Naive thymus-derived CD8-positive, alpha-beta T cell (primary cell): ENCODE data around the gene GLIPR2. TPM values are rescaled to one million over a fixed set of nuclear protein-coding genes. Genes with fewer than 3 reads are reported as not detected.

Source experiments
- ATAC-seq, 2 donors: fragments of 150-1000 bp; cut with Tn5 transposase in 1 of 2; sonication (Bioruptor Pico), chemical (Tn5 transposase) in 1 of 2; 1 replicate in 1 of 2; 2 replicates in 1 of 2; pipeline ENCODE4 v1.10.0; 2021; ENCODE audit warnings: mild to moderate bottlenecking in 2 of 2, moderate library complexity in 2 of 2
- POLR2A ChIA-PET: fragments of 350-600 bp; sonication (Branson Sonifier 250); formaldehyde crosslinking; loops from one replicate; lab custom pipeline; 2021; ENCODE audit warnings: antibody characterized with exemption; lab: Charles Lee
- DNase-seq, 10 donors: peaks; one replicate each; pipeline versions ENCODE4 v3.0.0 to v3.0.0-alpha.2; 2020 to 2022
- H3K27ac Mint-ChIP-seq, 10 donors: one replicate each; pipeline ENCODE4 v1.8.0; 2020 to 2022; ENCODE audit warnings: mild to moderate bottlenecking in 10 of 10, mixed read lengths in 10 of 10, moderate library complexity in 4 of 10, inconsistent platforms in 1 of 10
- H3K27me3 Mint-ChIP-seq, 5 donors: one replicate each; pipeline ENCODE4 v1.8.0; 2021 to 2022; ENCODE audit warnings: mixed read lengths in 5 of 5
- H3K36me3 Mint-ChIP-seq, 3 donors: one replicate each; pipeline ENCODE4 v1.8.0; 2020 to 2022; ENCODE audit warnings: mixed read lengths in 3 of 3, mild to moderate bottlenecking in 2 of 3, inconsistent platforms in 1 of 3
- H3K4me1 Mint-ChIP-seq, 4 donors: one replicate each; pipeline ENCODE4 v1.8.0; 2021 to 2022; ENCODE audit warnings: mixed read lengths in 4 of 4
- H3K4me3 Mint-ChIP-seq, 10 donors: one replicate each; pipeline ENCODE4 v1.8.0; 2020 to 2022; ENCODE audit warnings: mild to moderate bottlenecking in 10 of 10, mixed read lengths in 10 of 10, moderate library complexity in 6 of 10, inconsistent platforms in 1 of 10
- H3K9me3 Mint-ChIP-seq, 9 donors: one replicate each; pipeline ENCODE4 v1.8.0; 2020 to 2022; ENCODE audit warnings: mixed read lengths in 9 of 9, mild to moderate bottlenecking in 3 of 9, inconsistent platforms in 1 of 9, moderate library complexity in 1 of 9
- polyA plus RNA-seq, 3 donors: library from polyadenylated mRNA; unstranded; fragments of 300-500 nt; fragmentation: Illumina TruSeq; gene quantifications; one replicate each; pipeline ENCODE4 v1.2.3, GENCODE V29; 2021
- total RNA-seq, 8 experiments: library from RNA in 2 of 8; stranded (reverse) in 2 of 8; gene quantifications; one replicate each; pipeline ENCODE4 v1.2.3 and lab custom pipeline; 2021 to 2026

Gene GLIPR2
- total and polyA plus RNA-seq, 5 experiments from 2014 or later, result 7.0 to 78.9 (median 43.2) TPM

DNA sequence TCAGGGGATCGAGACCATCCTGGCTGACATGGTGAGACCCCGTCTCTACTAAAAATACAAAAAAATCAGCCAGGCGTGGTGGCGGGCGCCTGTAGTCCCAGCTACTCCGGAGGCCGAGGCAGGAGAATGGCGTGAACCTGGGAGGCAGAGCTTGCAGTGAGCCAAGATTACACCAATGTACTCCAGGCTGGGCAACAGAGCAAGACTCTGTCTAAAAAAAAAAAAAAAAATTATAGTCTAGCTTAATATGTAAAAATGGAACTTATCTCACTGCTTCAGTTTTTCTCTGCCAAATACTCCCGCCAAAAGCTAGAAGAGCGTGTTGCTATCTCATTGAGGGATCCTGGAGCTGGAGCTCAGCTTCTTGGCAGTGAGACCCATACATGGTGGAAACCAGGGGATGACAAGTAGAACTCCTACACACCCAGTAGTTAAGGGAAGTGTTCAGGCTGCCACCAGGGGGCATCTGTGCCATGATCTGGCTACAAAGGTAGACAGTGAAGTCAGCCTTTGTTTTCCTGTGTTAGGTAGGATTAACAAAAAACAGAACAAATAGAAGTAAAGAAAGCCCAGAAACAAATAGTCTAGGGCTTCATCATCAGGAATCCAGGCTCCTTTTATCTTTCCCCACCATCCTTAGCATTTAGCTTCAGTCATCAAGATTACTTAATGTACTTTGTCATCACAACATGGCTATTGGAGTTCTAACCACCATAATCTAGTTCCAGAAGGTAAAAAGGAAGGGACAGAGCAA is 33.6 kb upstream of the GLIPR2 start:
- peaks cover 0 to 4% (median 0%) of the 10 kb centered on the region in 3 donors for H3K36me3 Mint-ChIP-seq
- POLR2A ChIA-PET, result interaction anchor here (0.7 to 1.5 kb wide), 5 partner anchors 11 to 64 kb away, joined by 3 to 5 read pairs (median 3); no protein-coding TSS in a partner anchor

DNA sequence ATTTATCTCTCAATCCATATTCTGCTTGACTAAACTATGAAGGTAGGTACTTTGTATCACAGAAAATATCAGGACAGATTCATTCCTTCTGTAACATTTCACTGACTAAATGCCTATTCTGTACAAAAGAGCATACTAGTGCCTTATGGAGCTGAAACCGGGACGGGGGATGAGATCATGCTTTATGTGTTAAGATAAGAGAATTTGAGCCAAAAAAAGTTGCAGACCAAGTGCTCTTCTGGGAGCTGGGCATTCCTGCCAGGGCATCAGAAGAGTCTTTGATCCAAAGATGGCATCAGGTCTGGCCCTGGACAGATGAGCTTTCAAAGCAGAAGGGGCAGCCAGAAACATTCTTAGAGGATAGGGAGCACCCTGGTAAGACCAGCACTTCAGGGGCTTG is 27.5 kb upstream of the GLIPR2 start:
- H3K4me1 Mint-ChIP-seq, result no peaks in the 10 kb centered on the region
- no peaks in the 10 kb centered on the region for H3K27me3 Mint-ChIP-seq

More for the DNA sequence above, 33.6 kb upstream of the GLIPR2 start:
- H3K4me3 Mint-ChIP-seq, result no peak overlapping the region
- DNase-seq, result peak; percentile 73 to 94 (median 84)
- H3K4me1 Mint-ChIP-seq, result peaks cover 1 to 9% (median 7%) of the 10 kb centered on the region in 4 donors
- no peaks in the 10 kb centered on the region for H3K27me3 Mint-ChIP-seq
- peak; percentile 100 for ATAC-seq
- no peaks in the 10 kb centered on the region for H3K9me3 Mint-ChIP-seq
- H3K27ac Mint-ChIP-seq, result peak overlapping the region in 1 of 10 donors; percentile 21

DNA sequence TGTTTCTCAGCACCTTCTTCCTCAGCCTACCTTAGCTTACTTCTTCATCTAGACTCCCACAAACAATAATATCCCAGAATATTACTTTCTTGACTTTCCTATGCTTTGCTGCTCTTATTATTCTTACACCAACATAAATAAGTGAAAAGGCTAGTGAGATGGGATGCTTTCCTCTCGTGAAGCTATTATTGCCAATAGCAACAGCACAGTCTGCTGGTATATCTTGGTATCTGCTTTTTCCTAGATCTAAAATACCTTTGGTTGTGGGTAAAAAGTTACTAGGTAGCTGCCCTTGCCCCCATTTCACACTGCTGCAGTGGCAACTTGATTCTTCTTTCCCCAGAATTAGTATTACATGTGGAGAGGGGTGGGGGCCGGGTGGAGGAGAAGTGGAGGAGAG is 26.1 kb upstream of the GLIPR2 start:
- Mint-ChIP-seq H3K36me3 (peaks cover 0 to 16% (median 9%) of the 10 kb centered on the region in 3 donors), H3K4me1 (no peaks in the 10 kb centered on the region), H3K27me3 (no peaks in the 10 kb centered on the region), H3K4me3 (no peak overlapping the region), H3K9me3 (no peaks in the 10 kb centered on the region), H3K27ac (no peak overlapping the region)
- DNase-seq (no peak), ATAC-seq (no peak)
- POLR2A ChIA-PET, result interaction anchor here (0.6 kb wide), 3 partner anchors 25 to 44 kb away, joined by 3 to 4 read pairs (median 3); no protein-coding TSS in a partner anchor

More for the DNA sequence above, 27.5 kb upstream of the GLIPR2 start:
- Mint-ChIP-seq H3K36me3 (peaks cover 0 to 20% (median 9%) of the 10 kb centered on the region in 3 donors), H3K4me3 (no peak overlapping the region), H3K9me3 (no peaks in the 10 kb centered on the region), H3K27ac (peak overlapping the region in 1 of 10 donors; percentile 48)
- POLR2A ChIA-PET, result no interaction called here
- DNase-seq (no peak), ATAC-seq (no peak)

DNA sequence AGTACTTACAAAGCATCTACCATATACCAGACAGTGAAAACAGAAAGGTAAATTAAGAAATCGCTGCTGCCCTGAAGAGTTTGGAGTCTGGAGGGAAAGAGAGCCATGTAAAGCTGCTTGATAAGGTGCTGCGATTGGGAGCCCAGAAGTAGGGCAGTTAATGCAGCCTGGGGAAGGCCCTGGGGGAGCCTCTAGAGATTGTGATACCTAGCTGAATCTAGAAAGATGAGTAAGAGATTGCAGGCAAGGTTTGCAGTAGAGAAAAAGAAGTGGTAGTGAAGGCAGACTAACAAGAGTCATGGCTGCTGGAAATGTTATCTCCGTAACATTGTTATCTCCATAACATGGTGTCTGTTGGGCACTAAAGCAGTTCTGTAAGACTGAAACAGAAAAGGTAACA is 24.0 kb upstream of the GLIPR2 start:
- peaks cover 0 to 21% (median 14%) of the 10 kb centered on the region in 3 donors for H3K36me3 Mint-ChIP-seq
- POLR2A ChIA-PET, result no interaction called here
- no peaks in the 10 kb centered on the region for H3K9me3 Mint-ChIP-seq
- peak overlapping the region in 1 of 10 donors; percentile 75 for H3K27ac Mint-ChIP-seq
- DNase-seq (no peak), ATAC-seq (no peak)
- peaks cover 0 to 2% (median 0%) of the 10 kb centered on the region in 4 donors for H3K4me1 Mint-ChIP-seq
- H3K27me3 Mint-ChIP-seq, result no peaks in the 10 kb centered on the region
- no peak overlapping the region for H3K4me3 Mint-ChIP-seq

DNA sequence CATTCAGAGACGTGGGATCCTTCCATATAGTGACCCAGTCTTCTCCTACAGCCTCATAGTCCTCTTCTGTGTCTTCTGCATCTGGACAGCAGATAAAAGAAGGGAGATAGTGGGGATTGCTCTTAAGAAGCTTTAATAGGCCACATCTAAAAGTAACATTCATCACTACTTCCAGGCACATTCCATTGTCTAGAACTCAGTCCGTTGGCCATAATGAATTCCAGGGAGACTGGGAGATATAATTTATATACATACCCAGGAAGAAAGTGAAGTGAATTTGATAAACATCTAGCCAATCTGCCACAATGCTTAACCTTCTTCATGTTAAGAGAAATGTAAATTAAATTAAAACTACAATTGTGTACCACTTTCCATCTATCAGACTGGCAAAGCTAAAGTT is 22.5 kb upstream of the GLIPR2 start:
- POLR2A ChIA-PET, result no interaction called here
- H3K4me1 Mint-ChIP-seq, result peaks cover 0 to 2% (median 0%) of the 10 kb centered on the region in 4 donors
- no peak overlapping the region for H3K27ac Mint-ChIP-seq
- DNase-seq, result no peak
- H3K36me3 Mint-ChIP-seq, result peaks cover 0 to 22% (median 13%) of the 10 kb centered on the region in 3 donors
- no peaks in the 10 kb centered on the region for H3K27me3 Mint-ChIP-seq
- H3K4me3 Mint-ChIP-seq, result no peak overlapping the region
- no peaks in the 10 kb centered on the region for H3K9me3 Mint-ChIP-seq
- no peak for ATAC-seq

DNA sequence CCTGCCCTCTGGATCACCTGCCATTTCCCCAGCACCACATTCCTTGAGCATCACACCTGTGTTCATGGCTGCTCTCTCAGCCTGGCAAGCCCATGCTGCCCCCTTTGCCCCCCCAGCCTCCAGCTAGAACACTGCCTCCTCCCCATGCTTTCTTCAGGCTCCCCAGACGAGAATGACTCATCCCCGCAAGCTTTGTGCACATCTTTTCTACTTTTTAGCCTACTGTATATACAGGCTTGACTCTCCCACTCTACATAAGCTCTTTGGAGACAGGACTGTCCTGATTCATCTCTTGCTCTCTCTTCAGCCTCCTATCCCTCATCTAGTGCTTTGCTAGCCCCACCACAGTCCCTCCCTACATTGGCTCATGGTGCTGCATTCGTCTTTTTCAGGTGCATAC is 19.9 kb upstream of the GLIPR2 start:
- DNase-seq (no peak), ATAC-seq (no peak)
- no peak overlapping the region for H3K4me3 Mint-ChIP-seq
- H3K4me1 Mint-ChIP-seq, result peaks cover 0 to 2% (median 0%) of the 10 kb centered on the region in 4 donors
- no peaks in the 10 kb centered on the region for H3K27me3 Mint-ChIP-seq
- peaks cover 0 to 22% (median 11%) of the 10 kb centered on the region in 3 donors for H3K36me3 Mint-ChIP-seq
- no peaks in the 10 kb centered on the region for H3K9me3 Mint-ChIP-seq
- peak overlapping the region in 1 of 10 donors; percentile 57 for H3K27ac Mint-ChIP-seq
- POLR2A ChIA-PET, result no interaction called here

DNA sequence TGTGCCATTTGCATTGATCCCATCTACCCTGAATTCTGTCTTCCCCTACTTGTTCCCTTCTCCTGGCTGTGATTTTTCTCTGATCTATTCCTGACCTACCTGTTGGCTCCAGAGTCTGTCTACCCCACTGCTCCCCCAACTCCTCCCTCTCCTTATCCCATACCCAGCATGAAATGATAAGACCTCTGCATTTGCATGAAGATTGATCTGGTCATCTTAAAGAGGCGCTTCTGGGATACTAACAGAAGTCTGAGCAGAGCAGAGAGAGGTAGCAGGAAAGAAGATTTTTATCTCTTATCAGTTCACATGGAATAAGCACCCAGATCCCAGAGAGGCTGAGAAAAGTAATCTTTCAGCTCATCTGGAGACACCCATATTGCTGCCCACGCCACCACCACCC is 18.3 kb upstream of the GLIPR2 start:
- Mint-ChIP-seq H3K4me1 (peaks cover 0 to 2% (median 0%) of the 10 kb centered on the region in 4 donors), H3K9me3 (no peaks in the 10 kb centered on the region), H3K27me3 (no peaks in the 10 kb centered on the region), H3K27ac (no peak overlapping the region), H3K36me3 (peaks cover 0 to 32% (median 15%) of the 10 kb centered on the region in 3 donors), H3K4me3 (no peak overlapping the region)
- POLR2A ChIA-PET, result no interaction called here
- ATAC-seq (no peak), DNase-seq (no peak)

DNA sequence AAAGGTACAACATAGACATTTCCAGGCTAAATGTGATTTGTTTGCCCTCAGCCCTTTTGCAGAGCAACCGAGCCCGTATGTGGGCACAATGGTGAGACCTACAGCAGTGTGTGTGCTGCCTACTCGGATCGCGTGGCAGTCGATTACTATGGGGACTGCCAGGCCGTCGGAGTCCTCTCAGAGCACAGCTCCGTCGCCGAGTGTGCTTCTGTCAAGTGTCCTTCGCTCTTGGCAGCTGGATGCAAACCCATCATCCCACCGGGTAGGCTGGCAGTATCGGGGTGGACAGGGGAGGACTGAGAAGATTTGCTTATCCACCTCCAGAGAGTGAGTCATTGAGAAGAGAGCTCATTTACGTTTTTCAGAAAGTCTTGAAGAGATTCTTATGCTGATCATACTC is 17.8 kb upstream of the GLIPR2 start:
- Mint-ChIP-seq H3K27me3 (no peaks in the 10 kb centered on the region), H3K4me3 (peak overlapping the region in 1 of 10 donors; percentile 20), H3K27ac (no peak overlapping the region), H3K4me1 (peaks cover 0 to 2% (median 0%) of the 10 kb centered on the region in 4 donors), H3K36me3 (peaks cover 0 to 32% (median 15%) of the 10 kb centered on the region in 3 donors), H3K9me3 (no peaks in the 10 kb centered on the region)
- no peak for DNase-seq
- no peak for ATAC-seq
- POLR2A ChIA-PET, result interaction anchor here (0.6 kb wide), 1 partner anchor 251 kb away, joined by 3 read pairs; no protein-coding TSS in a partner anchor

DNA sequence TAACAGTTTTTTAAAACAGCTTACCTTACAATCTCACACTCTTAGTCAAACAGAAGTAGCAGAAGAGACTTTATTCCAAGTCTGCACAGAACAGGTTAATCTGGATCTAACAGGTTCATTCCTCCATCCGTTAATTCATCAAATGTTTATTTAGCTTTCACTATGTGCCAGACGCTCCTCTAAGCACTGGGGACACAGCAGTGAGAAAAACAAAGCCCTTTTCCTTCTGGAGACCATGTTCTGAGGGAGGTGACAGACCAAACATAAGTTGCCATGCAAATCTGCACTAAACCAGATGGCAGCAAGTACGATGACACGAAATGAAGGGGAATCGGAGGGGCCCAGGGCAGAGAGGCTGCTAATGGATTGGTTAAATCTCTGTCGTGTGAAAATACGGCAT is 17.1 kb upstream of the GLIPR2 start:
- H3K36me3 Mint-ChIP-seq, result peaks cover 0 to 32% (median 15%) of the 10 kb centered on the region in 3 donors
- H3K4me1 Mint-ChIP-seq, result peaks cover 0 to 2% (median 2%) of the 10 kb centered on the region in 4 donors
- H3K27ac Mint-ChIP-seq, result no peak overlapping the region
- no peak overlapping the region for H3K4me3 Mint-ChIP-seq
- DNase-seq (no peak), ATAC-seq (no peak)
- H3K27me3 Mint-ChIP-seq, result no peaks in the 10 kb centered on the region
- POLR2A ChIA-PET, result interaction anchor here (0.6 kb wide), 1 partner anchor 250 kb away, joined by 3 read pairs; no protein-coding TSS in a partner anchor
- no peaks in the 10 kb centered on the region for H3K9me3 Mint-ChIP-seq

DNA sequence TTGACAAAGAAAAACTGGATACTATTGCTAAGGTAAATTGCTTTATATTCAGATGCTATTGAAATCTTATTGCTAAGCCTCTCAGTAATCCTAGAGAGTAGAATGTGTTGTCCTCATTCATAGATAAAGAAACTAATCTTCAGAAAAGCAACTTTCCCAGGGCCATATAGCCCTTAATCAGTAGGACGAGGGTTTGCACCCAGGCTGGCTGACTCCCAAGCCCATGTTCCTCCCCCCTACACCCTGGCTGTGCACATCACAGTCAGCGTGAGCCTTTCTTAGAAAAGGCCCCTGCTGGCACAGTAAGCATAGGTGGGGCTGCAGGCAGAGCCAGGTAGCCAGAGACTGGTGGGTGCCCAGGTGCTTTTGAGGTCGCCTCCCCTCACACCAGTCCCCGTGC is 15.8 kb upstream of the GLIPR2 start:
- Mint-ChIP-seq H3K4me1 (peaks cover 6 to 14% (median 10%) of the 10 kb centered on the region in 4 donors), H3K27ac (no peak overlapping the region), H3K36me3 (peaks cover 0 to 32% (median 15%) of the 10 kb centered on the region in 3 donors), H3K9me3 (no peaks in the 10 kb centered on the region), H3K27me3 (no peaks in the 10 kb centered on the region), H3K4me3 (no peak overlapping the region)
- DNase-seq (no peak), ATAC-seq (no peak)
- POLR2A ChIA-PET, result no interaction called here

DNA sequence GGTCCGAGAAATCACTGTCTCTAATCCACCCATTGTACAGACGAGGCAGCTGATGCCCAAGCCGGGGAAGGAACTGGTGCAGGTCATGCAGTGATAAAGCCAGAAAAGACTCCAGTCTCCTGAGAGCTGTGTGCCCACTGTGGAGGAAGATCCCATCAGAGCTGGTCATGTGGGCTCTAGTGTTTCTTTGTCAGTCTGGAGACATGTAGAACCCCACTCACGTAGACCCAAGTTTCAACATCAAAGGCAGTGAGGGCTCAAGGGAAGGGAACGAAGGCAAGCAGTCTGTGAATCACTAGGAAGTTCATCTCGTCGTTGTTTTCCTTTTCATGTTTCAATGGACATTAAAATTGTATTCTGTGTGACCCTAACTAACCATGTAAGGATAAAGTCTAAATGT is 14.6 kb upstream of the GLIPR2 start:
- H3K9me3 Mint-ChIP-seq, result no peaks in the 10 kb centered on the region
- DNase-seq (no peak), ATAC-seq (no peak)
- peaks cover 8 to 23% (median 19%) of the 10 kb centered on the region in 4 donors for H3K4me1 Mint-ChIP-seq
- H3K27me3 Mint-ChIP-seq, result no peaks in the 10 kb centered on the region
- H3K4me3 Mint-ChIP-seq, result no peak overlapping the region
- POLR2A ChIA-PET, result no interaction called here
- peak overlapping the region in 3 of 10 donors; percentile 9 to 75 (median 47) for H3K27ac Mint-ChIP-seq
- H3K36me3 Mint-ChIP-seq, result peaks cover 0 to 32% (median 13%) of the 10 kb centered on the region in 3 donors

DNA sequence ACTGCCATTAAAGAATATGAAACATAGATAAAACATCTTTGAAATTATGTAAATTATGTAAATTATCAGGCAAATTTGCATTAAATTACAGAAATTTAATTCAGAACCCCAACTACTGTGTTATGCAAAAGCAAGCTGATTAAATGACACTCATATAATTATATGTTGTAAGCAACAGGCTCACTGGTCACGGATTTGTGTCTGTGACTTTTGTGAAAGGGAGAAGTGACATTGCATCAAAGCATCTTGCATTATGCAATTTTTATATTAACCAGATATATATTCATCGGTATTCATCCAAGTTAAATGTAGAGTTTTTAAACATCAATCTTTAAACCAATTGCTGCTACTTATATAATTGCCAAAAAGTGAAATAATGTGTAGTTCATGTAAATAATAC is 13.0 kb upstream of the GLIPR2 start:
- ATAC-seq (no peak), DNase-seq (no peak)
- POLR2A ChIA-PET, result interaction anchor here (0.8 kb wide), 1 partner anchor 20 kb away, joined by 3 read pairs; no protein-coding TSS in a partner anchor
- Mint-ChIP-seq H3K27ac (peak overlapping the region in 1 of 10 donors; percentile 2), H3K27me3 (no peaks in the 10 kb centered on the region), H3K9me3 (no peaks in the 10 kb centered on the region), H3K36me3 (peaks cover 0 to 21% (median 6%) of the 10 kb centered on the region in 3 donors), H3K4me1 (peaks cover 15 to 35% (median 34%) of the 10 kb centered on the region in 4 donors), H3K4me3 (no peak overlapping the region)
